ENCODE data around the gene FGF12.

GRCh38 chr3:192514081-192514753 lies 213.1 kb downstream of the FGF12 start:
- TF ChIP-seq CTCF (IDR thresholded peaks at IDR 0.05) (no peak), POLR2A (IDR thresholded peaks at IDR 0.05) (no peak)
